ENCODE data around the gene HIVEP1. TPM values are rescaled to one million over a fixed set of nuclear protein-coding genes. Genes with fewer than 3 reads are reported as not detected.

The HIVEP1 gene
- total RNA-seq, 1 donor = 18.8 TPM

- H3K9me3 ChIP-seq (ENCODE audit: low read depth, low read length) = no peaks in the 10 kb centered on the region
- H3K4me3 ChIP-seq (ENCODE audit: insufficient read depth, low read length) = no peak overlapping the region
- H3K4me1 ChIP-seq (ENCODE audit: insufficient read depth, low read length) = peaks cover 15% of the 10 kb centered on the region
- no peak for DNase-seq (ENCODE audit: insufficient read length, low spot score, missing footprints)
- H3K79me2 ChIP-seq (ENCODE audit: insufficient read depth, low read length) = no peaks in the 10 kb centered on the region
- no peaks in the 10 kb centered on the region for H4K20me1 ChIP-seq (ENCODE audit: insufficient read depth, low read length)
- no peaks in the 10 kb centered on the region for H3K36me3 ChIP-seq (ENCODE audit: insufficient read depth, low read length)
- H3K27me3 ChIP-seq (ENCODE audit: insufficient read depth, low read length) = no peaks in the 10 kb centered on the region
- no peak overlapping the region for H2AFZ ChIP-seq (ENCODE audit: low read length)
- H3K4me2 ChIP-seq (ENCODE audit: insufficient read depth, low read length) = no peak overlapping the region
- TF ChIP-seq CTCF (IDR thresholded peaks at IDR 0.05; ENCODE audit: extremely low read depth, low read depth, low read length) = no peak
- H3K27ac ChIP-seq (ENCODE audit: low read depth, low read length) = no peak overlapping the region
Observed at GRCh38 chr6:12115001-12115400, 102.9 kb downstream of the HIVEP1 start.

- Histone ChIP-seq H3K4me2 (ENCODE audit: insufficient read depth, low read length) (no peak overlapping the region), H3K4me3 (ENCODE audit: insufficient read depth, low read length) (no peak overlapping the region), H4K20me1 (ENCODE audit: insufficient read depth, low read length) (no peaks in the 10 kb centered on the region), H3K36me3 (ENCODE audit: insufficient read depth, low read length) (peaks cover under 1% of the 10 kb centered on the region), H3K9me3 (ENCODE audit: low read depth, low read length) (no peaks in the 10 kb centered on the region), H3K79me2 (ENCODE audit: insufficient read depth, low read length) (no peaks in the 10 kb centered on the region), H3K27ac (ENCODE audit: low read depth, low read length) (no peak overlapping the region), H3K4me1 (ENCODE audit: insufficient read depth, low read length) (peaks cover 15% of the 10 kb centered on the region), H2AFZ (ENCODE audit: low read length) (no peak overlapping the region), H3K27me3 (ENCODE audit: insufficient read depth, low read length) (no peaks in the 10 kb centered on the region)
- no peak for TF ChIP-seq CTCF (IDR thresholded peaks at IDR 0.05; ENCODE audit: extremely low read depth, low read depth, low read length)
- DNase-seq (ENCODE audit: insufficient read length, low spot score, missing footprints) = no peak
Observed at GRCh38 chr6:12115492-12115891, 103.4 kb downstream of the HIVEP1 start.

GRCh38 chr6:12116264-12116800 lies 104.2 kb downstream of the HIVEP1 start:
- Histone ChIP-seq H3K4me2 (ENCODE audit: insufficient read depth, low read length) (no peak overlapping the region), H3K79me2 (ENCODE audit: insufficient read depth, low read length) (no peaks in the 10 kb centered on the region), H3K9me3 (ENCODE audit: low read depth, low read length) (no peaks in the 10 kb centered on the region), H2AFZ (ENCODE audit: low read length) (no peak overlapping the region), H3K27ac (ENCODE audit: low read depth, low read length) (no peak overlapping the region), H3K4me3 (ENCODE audit: insufficient read depth, low read length) (no peak overlapping the region), H3K36me3 (ENCODE audit: insufficient read depth, low read length) (peaks cover 9% of the 10 kb centered on the region), H3K27me3 (ENCODE audit: insufficient read depth, low read length) (no peaks in the 10 kb centered on the region), H3K4me1 (ENCODE audit: insufficient read depth, low read length) (peaks cover 15% of the 10 kb centered on the region), H4K20me1 (ENCODE audit: insufficient read depth, low read length) (no peaks in the 10 kb centered on the region)
- TF ChIP-seq CTCF (IDR thresholded peaks at IDR 0.05; ENCODE audit: extremely low read depth, low read depth, low read length) = no peak
- DNase-seq (ENCODE audit: insufficient read length, low spot score, missing footprints) = no peak

GRCh38 chr6:12116978-12117377 lies 104.9 kb downstream of the HIVEP1 start:
- H4K20me1 ChIP-seq (ENCODE audit: insufficient read depth, low read length) = no peaks in the 10 kb centered on the region
- no peaks in the 10 kb centered on the region for H3K9me3 ChIP-seq (ENCODE audit: low read depth, low read length)
- peaks cover 15% of the 10 kb centered on the region for H3K4me1 ChIP-seq (ENCODE audit: insufficient read depth, low read length)
- H3K79me2 ChIP-seq (ENCODE audit: insufficient read depth, low read length) = no peaks in the 10 kb centered on the region
- H3K4me2 ChIP-seq (ENCODE audit: insufficient read depth, low read length) = no peak overlapping the region
- H2AFZ ChIP-seq (ENCODE audit: low read length) = no peak overlapping the region
- no peak overlapping the region for H3K27ac ChIP-seq (ENCODE audit: low read depth, low read length)
- H3K36me3 ChIP-seq (ENCODE audit: insufficient read depth, low read length) = peaks cover 13% of the 10 kb centered on the region
- no peak for TF ChIP-seq CTCF (IDR thresholded peaks at IDR 0.05; ENCODE audit: extremely low read depth, low read depth, low read length)
- DNase-seq (ENCODE audit: insufficient read length, low spot score, missing footprints) = no peak
- no peaks in the 10 kb centered on the region for H3K27me3 ChIP-seq (ENCODE audit: insufficient read depth, low read length)
- no peak overlapping the region for H3K4me3 ChIP-seq (ENCODE audit: insufficient read depth, low read length)
